ENCODE data around the gene XPO5. TPM values are rescaled to one million over a fixed set of nuclear protein-coding genes. Genes with fewer than 3 reads are reported as not detected.

Gene XPO5
- polyA plus RNA-seq, 1 of the 3 experiments (the other 2 are of a cell fraction): 29.5 TPM

DNA sequence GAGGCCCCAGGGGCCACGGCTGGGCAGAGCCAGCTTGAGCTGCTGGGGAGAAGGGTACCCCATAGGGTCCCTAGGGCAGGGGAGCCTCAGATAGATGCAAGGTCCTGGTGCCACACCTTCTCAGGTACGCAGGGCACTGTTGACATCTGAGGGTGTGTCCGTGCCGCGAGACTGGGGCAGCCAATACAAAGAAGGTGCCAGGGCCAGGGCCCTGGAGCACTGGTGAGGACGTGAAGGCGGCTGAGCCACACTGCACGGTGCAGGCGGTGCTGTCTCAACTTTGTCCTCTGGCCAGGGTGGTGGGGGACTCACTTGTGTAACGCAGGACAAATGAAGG, 65.0 kb downstream of the XPO5 start:
- Histone ChIP-seq H3K4me3 (ENCODE audit: low read depth in 2 of 2, low read length in 1 of 2) (no peak overlapping the region; a peak in 1 of 4 replicates), H3K4me1 (ENCODE audit: control insufficient read depth in 1 of 2, insufficient read depth in 2 of 2, low read depth in 1 of 2, low read length in 1 of 2) (peaks cover 12 to 34% of the 10 kb centered on the region in 2 experiments), H3F3A (replicated peaks; ENCODE audit: insufficient read depth) (peaks cover 14% of the 10 kb centered on the region), H3K27ac (ENCODE audit: low read depth in 2 of 2, low read length in 1 of 2) (peak overlapping the region; percentile 49 to 78; a peak in 3 of 4 replicates), H3K9ac (peak overlapping the region; percentile 63; the same call in 1 of the 2 replicates), H3K27me3 (ENCODE audit: insufficient read depth) (no peaks in the 10 kb centered on the region), H3K9me3 (no peaks in the 10 kb centered on the region), H3K36me3 (replicated peaks in 1 of 2; ENCODE audit: control insufficient read depth in 1 of 2, insufficient read depth in 2 of 2, low read length in 1 of 2) (peaks cover 26 to 49% of the 10 kb centered on the region in 2 experiments), H3K9me2 (no peaks in the 10 kb centered on the region), H4K20me1 (ENCODE audit: insufficient read depth) (0 out of 2 replicates have a peak, but pooled peaks cover 14% of the 10 kb centered on the region), H2AFZ (ENCODE audit: low read depth) (no peak overlapping the region), H3K79me2 (ENCODE audit: insufficient read depth) (peaks cover 20% of the 10 kb centered on the region), H3K4me2 (peak overlapping the region; percentile 92; the same call in 1 of the 2 replicates)
- no peak for TF ChIP-seq MXI1 (IDR thresholded peaks at IDR 0.05; ENCODE audit: low read depth, low read length)
- no peak for TF ChIP-seq TEAD4 (IDR thresholded peaks at IDR 0.05; ENCODE audit: borderline replicate concordance, insufficient read depth)
- no peak for TF ChIP-seq NFIC (IDR thresholded peaks at IDR 0.05; ENCODE audit: borderline replicate concordance)
- TF ChIP-seq RXRA (IDR thresholded peaks at IDR 0.05; ENCODE audit: borderline replicate concordance, low read depth): no peak
- TF ChIP-seq TCF12 (IDR thresholded peaks at IDR 0.05): no peak
- no peak for TF ChIP-seq FOXJ3 (CRISPR knock-in tag; IDR thresholded peaks at IDR 0.05)
- no peak for TF ChIP-seq EP300 (IDR thresholded peaks at IDR 0.05; ENCODE audit: borderline replicate concordance in 1 of 2, low read depth in 1 of 2, low read length in 1 of 2)
- TF ChIP-seq REST (IDR thresholded peaks at IDR 0.05; ENCODE audit: low read depth, low read length): no peak
- no peak for TF ChIP-seq SMC3 (IDR thresholded peaks at IDR 0.05; ENCODE audit: low read depth, low read length)
- TF ChIP-seq USF2 (IDR thresholded peaks at IDR 0.05; ENCODE audit: borderline replicate concordance, low read depth, low read length): no peak
- TF ChIP-seq RCOR1 (IDR thresholded peaks at IDR 0.05; ENCODE audit: low read length): no peak
- TF ChIP-seq NRF1 (IDR thresholded peaks at IDR 0.05; ENCODE audit: low read depth, low read length): no peak
- TF ChIP-seq GATA2 (CRISPR knock-in tag; IDR thresholded peaks at IDR 0.05): no peak
- TF ChIP-seq FOXM1 (IDR thresholded peaks at IDR 0.05; ENCODE audit: low read depth): no peak
- TF ChIP-seq GABPA (IDR thresholded peaks at IDR 0.05; ENCODE audit: low read depth): no peak
- TF ChIP-seq PBX3 (IDR thresholded peaks at IDR 0.05): no peak
- no peak for TF ChIP-seq JUND (IDR thresholded peaks at IDR 0.05)
- no peak for TF ChIP-seq RAD21 (IDR thresholded peaks at IDR 0.05; ENCODE audit: low read length)
- ChIA-PET CTCF (interaction anchor here (0.9 to 22.4 kb wide), 6 partner anchors 19 to 568 kb away, joined by 4 to 382 read pairs (median 6); partner anchors contain the start of gene DLK2), POLR2A (interaction anchor here (0.6 to 1.6 kb wide), 6 partner anchors 13 to 563 kb away, joined by 3 to 10 read pairs (median 3); partner anchors contain the start of gene DLK2)
- DNase-seq: no peak
- WGBS (ENCODE audit: low lambda C conversion rate): 96% methylated on average over 6 of the region's 10 CpGs
